Stimulated activated CD4-positive, alpha-beta T cell treated with anti-CD3 and anti-CD28 coated beads, Interleukin-2, amount 100 ng/mL, for 4 hours (primary cell): Measurements from ENCODE around the gene SLC16A10.

Experiments
- DNase-seq: peaks from one replicate; pipeline ENCODE4 v3.0.0-alpha.2; 2020; ENCODE audit warnings: low read depth

The SLC16A10 gene

GRCh38 chr6:111259089-111259831, 172.0 kb downstream of the SLC16A10 start:
- DNase-seq: peak; percentile 99

GRCh38 chr6:111260570-111261298, 173.4 kb downstream of the SLC16A10 start:
- no peak for DNase-seq

GRCh38 chr6:111263837-111264236, 176.5 kb downstream of the SLC16A10 start:
- peak; percentile 4 for DNase-seq

GRCh38 chr6:111265842-111266241, 178.5 kb downstream of the SLC16A10 start:
- DNase-seq: no peak

GRCh38 chr6:111266276-111266675, 179.0 kb downstream of the SLC16A10 start:
- no peak for DNase-seq

GRCh38 chr6:111267764-111268333, 180.5 kb downstream of the SLC16A10 start:
- no peak for DNase-seq

- DNase-seq: no peak
Measured at GRCh38 chr6:111269401-111269970, 182.2 kb downstream of the SLC16A10 start.

- no peak for DNase-seq
Measured at GRCh38 chr6:111270121-111270520, 182.8 kb downstream of the SLC16A10 start.

GRCh38 chr6:111274593-111275217, 187.4 kb downstream of the SLC16A10 start:
- no peak for DNase-seq

GRCh38 chr6:111276335-111276734, 189.0 kb downstream of the SLC16A10 start:
- no peak for DNase-seq

GRCh38 chr6:111276736-111277135, 189.4 kb downstream of the SLC16A10 start:
- no peak for DNase-seq

GRCh38 chr6:111277819-111278218, 190.5 kb downstream of the SLC16A10 start:
- DNase-seq: no peak

- DNase-seq: no peak
Measured at GRCh38 chr6:111278731-111279130, 191.4 kb downstream of the SLC16A10 start.

GRCh38 chr6:111280445-111280955, 193.2 kb downstream of the SLC16A10 start:
- no peak for DNase-seq
